ENCODE measurements around the gene PDE4B.

The PDE4B gene

GRCh38 chr1:65792669-65793358, at the start of gene PDE4B:
Gene PDE4B (plus strand): TSS chr1:65792895.
- DNase-seq = peak; percentile 41

- no peak for DNase-seq
Observed at GRCh38 chr1:65744731-65745130, 48.0 kb upstream of the PDE4B start.

GRCh38 chr1:65751961-65752360, 40.7 kb upstream of the PDE4B start:
- no peak for DNase-seq

- no peak for DNase-seq
Observed at GRCh38 chr1:65756616-65757015, 36.1 kb upstream of the PDE4B start.

GRCh38 chr1:65757531-65757930, 35.2 kb upstream of the PDE4B start:
- DNase-seq = no peak

GRCh38 chr1:65758128-65758527, 34.6 kb upstream of the PDE4B start:
- DNase-seq = no peak

GRCh38 chr1:65759516-65759915, 33.2 kb upstream of the PDE4B start:
- DNase-seq = no peak

GRCh38 chr1:65762081-65762862, 30.4 kb upstream of the PDE4B start:
- DNase-seq = no peak

- DNase-seq = no peak
Observed at GRCh38 chr1:65764052-65764451, 28.6 kb upstream of the PDE4B start.

- no peak for DNase-seq
Observed at GRCh38 chr1:65765631-65766030, 27.1 kb upstream of the PDE4B start.

- DNase-seq = no peak
Observed at GRCh38 chr1:65769636-65770035, 23.1 kb upstream of the PDE4B start.

GRCh38 chr1:65772607-65773006, 20.1 kb upstream of the PDE4B start:
- no peak for DNase-seq

GRCh38 chr1:65773391-65774123, 19.1 kb upstream of the PDE4B start:
- no peak for DNase-seq

GRCh38 chr1:65788762-65789161, 3.9 kb upstream of the PDE4B start:
- no peak for DNase-seq

- no peak for DNase-seq
Observed at GRCh38 chr1:65791396-65791795, 1.3 kb upstream of the PDE4B start.

GRCh38 chr1:65791801-65792668, 660 bp upstream of the PDE4B start:
- DNase-seq = peak; percentile 2

GRCh38 chr1:65793359-65793732, 651 bp downstream of the PDE4B start:
- peak; percentile 7 for DNase-seq

GRCh38 chr1:65795311-65795710, 2.6 kb downstream of the PDE4B start:
- no peak for DNase-seq

GRCh38 chr1:65799601-65800000, 6.9 kb downstream of the PDE4B start:
- peak; percentile 6 for DNase-seq

- no peak for DNase-seq
Observed at GRCh38 chr1:65804584-65804983, 11.9 kb downstream of the PDE4B start.

- DNase-seq = no peak
Observed at GRCh38 chr1:65812065-65812464, 19.4 kb downstream of the PDE4B start.

GRCh38 chr1:65813956-65814355, 21.3 kb downstream of the PDE4B start:
- peak; percentile 17 for DNase-seq

- DNase-seq = no peak
Observed at GRCh38 chr1:65814752-65815151, 22.1 kb downstream of the PDE4B start.
